Activated T-cell treated with anti-CD3 and anti-CD28 coated beads for 4 hours (primary cell): Measurements from ENCODE around the gene MRPS15.

Experiments used
- DNase-seq: peaks from one replicate; pipeline ENCODE4 v3.0.0-alpha.2; 2020

Gene MRPS15

DNA sequence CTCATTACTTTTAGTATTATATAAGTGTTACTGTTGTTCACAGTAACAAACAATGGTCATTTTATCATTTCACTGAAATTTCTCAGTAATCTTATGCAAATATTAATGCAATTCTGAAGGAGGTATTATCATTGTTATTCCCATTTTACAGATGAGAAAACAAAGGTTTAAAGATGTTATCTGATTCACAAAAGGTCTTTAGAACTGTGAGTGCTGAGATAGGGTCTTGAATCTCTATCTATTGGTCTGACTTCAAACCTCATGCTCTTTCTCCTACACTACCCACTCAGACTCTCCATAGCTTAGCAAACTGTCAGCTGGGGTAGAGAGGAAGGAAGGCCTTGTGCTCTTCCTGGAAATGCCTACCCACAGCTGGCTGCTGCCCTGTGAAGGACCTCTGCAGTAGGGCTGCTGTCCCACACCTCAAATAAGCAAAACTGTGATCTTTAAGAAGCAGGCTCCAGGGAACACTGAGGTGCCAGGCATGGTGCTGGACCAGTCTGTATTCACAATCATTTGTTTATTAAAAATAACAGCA, 7.7 kb downstream of the MRPS15 start:
- no peak for DNase-seq

DNA sequence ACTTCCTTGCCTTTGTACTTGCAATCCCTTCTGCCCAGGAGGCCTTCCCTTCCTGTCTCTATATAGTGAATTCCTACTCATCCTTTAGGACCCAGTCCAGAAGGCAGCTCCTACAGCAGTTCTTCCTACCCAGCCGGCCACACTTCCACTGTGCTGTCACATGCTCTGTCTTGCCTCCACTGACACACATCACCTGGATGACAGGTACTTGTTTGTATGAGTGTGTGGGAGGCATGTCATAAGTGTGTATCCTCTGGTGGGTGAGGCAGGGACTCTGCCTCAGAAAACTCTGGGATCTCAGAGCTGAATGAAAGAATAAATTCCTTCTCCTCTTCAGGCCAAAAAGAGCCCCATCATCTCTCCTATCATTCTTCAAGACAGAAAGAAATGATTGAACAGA, 8.8 kb downstream of the MRPS15 start:
- no peak for DNase-seq

DNA sequence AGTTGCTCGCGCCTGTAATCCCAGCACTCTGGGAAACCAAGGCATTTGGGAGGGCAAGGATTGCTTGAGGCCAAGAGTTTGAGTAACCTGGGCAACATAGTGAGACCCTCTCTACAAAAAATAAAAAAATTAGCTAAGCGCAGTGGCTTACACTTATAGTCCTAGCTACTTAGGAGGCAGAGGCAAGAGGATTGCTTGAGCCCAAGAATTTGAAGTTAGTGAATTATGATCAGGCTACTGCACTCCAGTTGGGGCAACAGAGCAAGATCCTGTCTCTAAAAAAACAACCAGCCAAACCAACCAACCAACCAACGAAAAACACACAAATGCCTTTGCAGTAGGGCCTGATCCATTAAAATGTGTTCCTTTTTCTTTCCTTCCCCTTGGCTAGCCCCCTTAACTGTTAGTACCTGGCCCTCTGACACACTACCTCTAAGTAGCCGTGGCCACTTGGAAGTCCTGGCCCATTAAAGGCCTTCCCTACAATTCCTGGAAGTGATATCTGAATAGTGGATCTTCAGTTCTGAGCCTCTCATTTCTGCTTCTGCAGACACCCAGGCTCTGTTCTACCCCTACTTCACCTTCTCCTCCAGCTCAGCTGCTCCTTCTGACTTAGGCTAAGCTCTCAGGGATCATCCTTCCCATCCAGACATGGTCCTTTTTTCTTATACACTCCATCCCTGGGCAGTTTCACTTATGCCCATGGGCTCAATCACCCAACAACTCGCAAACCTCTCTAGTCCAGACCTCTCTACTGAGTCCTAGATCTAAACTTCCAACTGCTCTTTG, 10.4 kb downstream of the MRPS15 start:
- DNase-seq: no peak

DNA sequence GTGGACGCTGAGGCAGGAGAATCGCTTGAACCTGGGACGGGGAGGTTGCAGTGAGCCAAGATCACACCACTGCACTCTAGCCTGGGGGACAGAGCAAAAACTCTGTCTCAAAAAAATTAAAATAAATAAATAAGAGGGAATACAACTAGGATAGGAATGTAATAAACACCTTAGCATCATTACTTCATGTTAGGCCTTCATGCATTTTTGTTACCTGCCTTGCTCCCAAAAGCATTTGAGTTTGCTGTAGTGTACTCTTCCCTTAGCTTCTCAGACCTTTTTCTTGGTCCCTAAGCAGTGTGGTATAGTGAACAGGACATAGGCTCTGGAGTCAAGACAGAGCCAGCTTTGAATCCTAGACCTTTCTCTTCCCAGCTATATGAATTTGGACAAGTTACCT, 11.1 kb downstream of the MRPS15 start:
- no peak for DNase-seq

DNA sequence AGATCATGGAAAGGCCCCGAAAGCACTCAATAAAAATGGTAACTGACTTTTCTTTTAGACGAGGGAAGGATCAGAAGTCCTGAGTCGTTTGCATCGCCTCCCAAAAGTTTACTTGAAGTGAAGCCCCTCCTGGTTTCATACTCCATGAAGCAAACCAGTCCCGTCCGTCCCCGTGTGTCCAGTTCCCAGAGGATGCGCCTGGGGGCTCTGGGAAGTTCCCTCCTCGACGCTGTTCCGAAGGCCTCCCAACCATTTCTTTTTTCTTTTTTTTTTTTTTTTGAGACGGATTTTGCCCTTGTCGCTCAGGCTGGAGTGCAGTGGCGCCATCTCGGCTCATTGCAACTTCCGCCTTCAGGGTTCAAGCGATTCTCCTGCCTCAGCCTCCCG, 13.3 kb downstream of the MRPS15 start:
- no peak for DNase-seq

DNA sequence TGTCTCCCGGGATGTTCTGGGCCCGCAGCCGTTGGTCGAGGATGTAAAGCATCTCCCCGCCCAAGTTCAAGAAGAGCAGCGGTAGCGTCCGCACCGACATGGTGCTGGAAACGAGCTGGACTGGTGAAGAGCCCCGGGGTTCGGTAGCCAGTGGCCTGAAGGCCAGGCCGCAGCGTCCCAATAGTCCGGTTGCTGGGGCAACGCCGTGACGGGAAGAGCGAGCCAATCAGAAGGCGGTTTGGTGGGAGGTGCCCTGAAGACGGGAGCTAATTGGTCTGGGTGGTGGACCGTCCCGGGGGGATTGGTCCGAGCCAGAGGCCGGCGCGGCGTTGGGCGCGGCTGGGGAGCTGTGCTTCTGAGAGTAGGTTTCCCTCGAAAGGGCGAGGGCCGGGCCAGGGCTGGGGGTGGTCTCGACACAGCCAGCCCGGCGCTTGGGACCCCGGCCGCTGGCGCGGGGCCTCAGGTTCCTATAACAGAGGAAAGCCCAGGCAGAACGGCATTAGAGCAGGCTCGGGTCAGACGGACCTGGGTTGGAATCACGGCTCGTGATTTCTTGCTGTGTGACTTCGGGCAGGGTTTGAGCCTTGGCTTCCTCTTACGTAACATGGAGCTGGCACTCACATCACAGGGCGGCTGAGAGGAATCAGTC, 13.8 kb downstream of the MRPS15 start, which contains the start of gene OSCP1:
OSCP1 (minus strand) TSS at position 182 of the 649 bp plus-strand sequence; CDS start at position 100, 82 bp downstream.
- peak; percentile 75 for DNase-seq

DNA sequence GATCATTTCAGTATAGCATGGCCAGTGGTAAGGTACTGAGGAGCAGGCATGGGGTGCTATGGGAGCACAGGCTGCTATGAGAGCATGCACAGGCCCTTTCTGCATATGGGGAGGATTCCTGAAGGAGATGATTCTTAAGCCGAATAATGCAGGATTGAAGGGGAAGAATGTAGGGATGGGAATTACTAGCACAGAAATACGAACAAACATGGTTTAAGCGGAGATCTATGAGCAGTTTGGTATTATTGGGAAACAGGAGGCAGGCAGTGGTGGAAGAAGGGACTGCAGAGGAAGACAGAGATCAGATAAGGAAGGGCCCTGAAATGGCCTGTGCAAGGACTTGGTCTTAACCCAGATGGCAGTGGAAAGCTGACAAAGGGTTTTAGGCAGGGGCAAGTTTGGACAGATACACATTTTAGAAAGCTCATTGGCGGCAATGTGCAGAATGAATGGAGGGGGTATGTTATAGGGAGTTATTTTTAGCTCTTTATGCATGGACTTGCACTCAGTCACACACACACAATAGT, 15.6 kb downstream of the MRPS15 start:
- DNase-seq: no peak

DNA sequence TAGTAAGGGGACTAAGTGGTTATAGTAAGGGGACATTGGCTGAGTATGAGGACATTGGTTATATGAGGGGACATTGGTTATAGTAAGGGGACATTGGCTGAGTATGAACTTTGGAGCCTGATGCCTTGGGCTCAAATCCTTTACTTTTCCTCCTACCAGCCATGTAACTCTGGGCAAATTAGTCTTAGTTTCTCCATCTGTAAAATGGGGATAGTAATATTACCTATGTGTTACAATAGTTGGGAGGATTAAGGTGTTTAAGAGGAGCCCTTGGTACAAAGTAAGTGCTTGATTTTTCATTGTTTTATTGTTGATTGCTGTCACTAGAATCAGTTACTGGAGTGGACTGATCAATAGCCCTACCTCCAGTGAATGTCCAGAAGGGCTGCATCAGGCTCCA, 16.7 kb downstream of the MRPS15 start:
- DNase-seq: no peak

DNA sequence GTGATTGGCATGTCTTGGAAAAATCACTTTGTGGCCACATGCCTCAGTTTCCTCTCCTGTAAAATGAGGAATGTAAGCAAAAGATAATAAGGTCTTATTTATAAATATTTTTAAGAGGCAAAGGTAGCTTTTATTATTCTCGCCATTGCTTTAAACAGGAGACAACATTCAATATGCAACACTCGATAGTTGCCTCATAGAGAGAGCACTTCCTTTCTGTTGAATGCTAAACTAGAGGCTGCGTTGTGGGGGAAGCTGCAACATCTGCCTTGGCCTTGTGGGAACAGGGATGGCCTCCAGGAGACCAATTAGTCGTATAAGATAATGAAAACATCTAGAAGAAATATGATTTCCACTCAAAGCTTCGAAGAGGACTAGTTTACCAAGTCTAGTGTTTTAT, 17.4 kb downstream of the MRPS15 start:
- DNase-seq: no peak

DNA sequence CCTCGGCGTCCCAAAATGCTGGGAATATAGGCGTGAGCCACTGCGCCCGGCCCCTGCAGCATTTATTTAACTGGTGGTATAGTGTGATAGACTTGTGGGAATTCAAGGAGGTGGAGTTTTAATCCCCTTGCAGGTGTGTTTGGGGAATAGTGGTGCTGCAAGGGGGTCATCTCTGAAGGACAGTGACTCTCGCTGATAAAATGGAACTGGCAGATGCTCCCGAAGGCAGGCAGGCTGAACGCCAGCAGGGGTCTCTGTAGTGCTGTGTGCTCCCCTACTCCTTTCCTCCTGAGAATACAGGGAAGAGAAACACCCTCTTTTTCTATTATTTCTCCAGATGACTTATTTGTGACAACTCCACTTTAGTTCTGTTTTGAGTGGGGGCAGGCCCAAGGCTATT, 17.9 kb downstream of the MRPS15 start:
- DNase-seq: no peak

DNA sequence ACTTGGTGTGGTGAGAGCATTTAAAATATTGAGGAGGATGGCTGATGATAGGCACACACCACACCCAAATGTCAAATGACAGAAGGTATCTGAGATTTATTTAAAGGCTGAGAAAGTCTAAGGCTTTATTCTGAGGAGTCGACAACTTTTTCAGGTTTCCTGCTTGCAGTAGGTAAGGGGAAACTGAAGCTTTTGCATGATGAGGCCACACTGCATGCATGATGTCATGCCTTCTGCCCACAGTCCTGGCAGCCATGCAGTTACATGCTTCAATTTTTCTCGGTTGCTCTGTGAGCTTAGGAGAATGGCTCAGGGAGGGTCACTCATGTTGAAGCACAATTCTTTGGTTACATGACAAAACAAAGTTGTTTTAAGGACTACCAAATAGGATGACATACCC, 20.9 kb downstream of the MRPS15 start:
- no peak for DNase-seq

DNA sequence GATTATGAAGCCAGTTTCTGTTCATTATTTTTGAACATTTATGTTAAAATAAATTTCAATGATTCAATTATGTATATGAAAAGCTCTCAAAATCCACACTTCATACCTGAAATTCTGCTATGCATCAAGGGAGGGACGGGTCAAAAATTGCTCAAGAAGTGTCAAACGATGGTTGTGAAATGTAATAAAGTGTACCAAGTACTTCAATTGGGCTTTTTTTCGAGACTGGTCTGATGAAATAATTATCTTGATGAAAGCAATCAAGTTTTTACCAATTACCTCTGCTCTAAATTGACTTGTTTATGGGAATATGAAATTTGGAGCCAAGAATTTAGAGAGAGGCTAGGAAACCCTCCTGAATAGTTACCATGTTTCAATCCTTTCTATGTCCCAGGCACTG, 21.8 kb downstream of the MRPS15 start:
- no peak for DNase-seq

DNA sequence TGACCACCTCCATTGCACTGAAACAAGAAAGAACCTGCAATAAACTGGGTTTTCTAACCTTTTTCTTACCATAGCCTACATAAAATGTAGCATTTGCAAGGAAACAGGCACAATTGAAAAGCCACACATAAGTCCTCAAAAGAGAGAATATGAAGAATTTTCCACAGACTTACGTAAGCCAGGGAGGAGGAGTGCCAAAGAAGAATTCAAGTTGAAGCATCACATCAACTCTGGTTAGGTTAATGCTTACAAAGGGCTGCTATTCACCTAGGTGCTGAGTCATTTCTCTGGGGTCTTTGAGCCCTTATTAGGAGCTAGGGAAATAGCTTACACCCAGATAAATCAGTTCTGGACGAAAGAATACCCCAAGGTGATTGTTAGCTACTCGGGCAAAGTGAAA, 23.5 kb downstream of the MRPS15 start:
- no peak for DNase-seq

DNA sequence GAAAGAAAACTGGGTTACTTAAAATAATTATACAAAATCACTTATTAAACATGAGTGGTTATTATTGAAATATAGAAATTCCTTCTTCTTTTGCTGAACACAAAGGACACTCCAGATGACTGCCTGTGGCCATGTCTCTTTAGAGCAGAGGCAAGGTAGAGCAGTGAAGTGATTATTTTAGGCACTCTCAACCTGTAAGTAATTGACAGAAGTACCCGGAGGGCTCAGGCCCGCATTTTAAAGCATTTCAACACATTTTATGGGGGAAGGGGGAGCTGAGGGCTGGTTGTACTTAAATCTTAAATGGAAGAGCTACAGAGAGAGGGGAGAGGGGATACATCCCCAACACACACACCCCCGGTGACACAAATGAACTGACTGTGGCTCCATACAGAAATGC, 24.1 kb downstream of the MRPS15 start:
- DNase-seq: no peak

DNA sequence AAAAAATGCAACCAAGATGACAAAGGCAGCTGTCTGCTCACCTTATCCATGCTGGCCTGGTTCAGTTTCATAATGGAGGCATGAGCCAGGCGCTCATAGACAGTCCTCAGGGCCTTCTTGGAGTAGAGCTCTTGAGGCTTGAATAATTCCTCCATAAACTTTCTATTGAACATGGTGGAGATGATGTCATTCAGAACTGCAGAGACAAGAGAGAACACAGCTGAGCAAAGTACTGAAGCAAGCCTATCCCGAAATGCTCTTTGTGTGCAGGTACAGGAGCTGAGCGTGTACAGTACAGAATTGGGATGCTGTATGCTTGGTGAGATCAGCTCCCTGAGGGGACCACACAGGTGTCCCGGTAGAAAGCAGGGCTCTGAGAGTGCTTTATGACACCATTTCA, 25.5 kb downstream of the MRPS15 start:
- no peak for DNase-seq

DNA sequence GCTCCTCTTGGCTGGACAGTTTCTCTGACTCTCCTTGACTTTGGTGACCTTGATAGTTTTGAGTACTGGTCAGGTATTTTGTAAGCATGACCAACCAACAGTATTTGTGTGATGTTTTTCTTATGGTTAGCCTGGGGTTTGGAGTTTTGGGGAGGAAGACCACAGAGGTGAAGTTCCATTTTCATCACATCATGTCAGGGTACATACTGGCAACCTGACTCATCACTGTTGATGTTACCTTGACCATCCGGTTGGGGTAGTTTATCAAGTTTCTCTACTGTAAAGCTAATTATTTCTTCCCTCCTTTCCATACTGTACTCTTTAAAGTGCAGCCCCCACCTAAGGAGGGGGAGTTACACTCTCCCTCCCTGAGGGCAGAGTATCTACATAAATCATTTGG, 27.4 kb downstream of the MRPS15 start:
- DNase-seq: no peak

DNA sequence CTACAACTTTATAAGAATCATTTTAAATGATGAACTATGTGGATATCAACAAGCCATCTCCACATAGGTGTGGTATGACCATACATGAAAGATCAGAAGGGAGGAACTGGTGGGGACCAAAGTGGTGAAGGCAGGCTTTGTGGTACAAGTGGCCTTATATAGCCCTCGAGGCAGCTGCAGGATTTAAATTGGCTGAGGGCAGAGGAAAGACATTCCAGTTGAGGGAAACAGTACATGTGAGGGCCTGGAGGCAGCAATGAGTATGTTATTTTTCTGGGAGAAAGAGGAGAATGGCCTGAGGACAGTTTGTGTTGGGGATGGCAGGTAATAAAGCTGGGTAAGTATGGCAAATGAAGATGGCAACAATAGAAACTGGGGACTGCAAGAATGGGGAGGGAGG, 31.1 kb downstream of the MRPS15 start:
- no peak for DNase-seq

DNA sequence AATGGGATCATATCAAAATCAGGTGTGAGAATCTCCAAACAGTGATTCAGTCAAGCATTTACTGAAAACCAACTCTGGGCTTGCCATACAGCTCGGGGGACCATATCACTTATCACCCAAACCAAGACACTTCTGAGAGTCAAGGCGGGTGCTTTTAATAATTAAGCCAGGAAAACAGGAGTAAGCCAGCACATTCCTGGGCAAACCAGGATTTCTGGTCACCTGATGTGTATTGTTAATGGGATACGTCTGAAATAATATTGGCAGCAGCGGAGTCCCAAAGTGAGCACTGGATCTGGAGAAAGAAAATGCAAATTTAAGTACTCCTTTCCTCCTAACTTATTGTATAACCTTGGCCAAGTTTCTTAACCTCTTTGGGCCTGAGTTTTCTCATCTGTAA, 31.6 kb downstream of the MRPS15 start:
- DNase-seq: no peak

DNA sequence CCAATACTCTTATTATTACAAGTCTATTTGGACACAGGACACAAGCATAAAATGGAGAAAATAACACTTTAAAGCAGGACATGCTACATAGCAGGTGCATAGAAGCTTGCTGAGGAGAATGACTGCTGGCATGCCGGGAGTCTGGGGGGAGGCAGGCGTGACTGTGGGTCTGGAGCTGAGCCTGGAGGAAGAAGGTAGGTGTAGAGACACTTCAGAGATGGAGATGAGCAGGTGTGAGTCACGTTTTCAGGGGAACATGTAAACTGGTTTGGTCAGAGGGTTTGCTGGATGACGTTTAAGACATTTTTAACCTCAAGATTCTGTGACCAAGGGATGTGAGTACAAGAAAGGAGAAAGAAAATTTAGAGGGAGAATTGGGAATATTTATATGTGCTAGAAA, 38.4 kb downstream of the MRPS15 start:
- no peak for DNase-seq

DNA sequence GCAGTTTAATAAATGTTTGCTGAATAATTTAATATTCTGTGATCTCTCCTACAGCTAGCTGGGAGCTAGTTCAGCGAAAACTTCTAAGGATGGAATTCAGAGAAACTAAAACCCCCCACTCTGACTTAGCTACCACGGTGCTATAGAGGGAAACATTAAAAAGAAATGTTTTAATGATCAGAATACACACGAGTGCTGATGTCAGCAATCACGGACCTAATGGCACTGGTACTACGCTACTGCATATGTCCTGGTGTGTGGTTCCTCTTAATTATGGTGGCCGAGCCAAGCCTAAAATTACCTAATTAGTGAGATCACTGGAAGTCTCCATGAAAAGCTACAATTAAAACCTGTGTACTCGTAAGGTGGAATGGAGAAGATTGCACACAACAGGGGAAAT, 42.5 kb downstream of the MRPS15 start:
- no peak for DNase-seq

DNA sequence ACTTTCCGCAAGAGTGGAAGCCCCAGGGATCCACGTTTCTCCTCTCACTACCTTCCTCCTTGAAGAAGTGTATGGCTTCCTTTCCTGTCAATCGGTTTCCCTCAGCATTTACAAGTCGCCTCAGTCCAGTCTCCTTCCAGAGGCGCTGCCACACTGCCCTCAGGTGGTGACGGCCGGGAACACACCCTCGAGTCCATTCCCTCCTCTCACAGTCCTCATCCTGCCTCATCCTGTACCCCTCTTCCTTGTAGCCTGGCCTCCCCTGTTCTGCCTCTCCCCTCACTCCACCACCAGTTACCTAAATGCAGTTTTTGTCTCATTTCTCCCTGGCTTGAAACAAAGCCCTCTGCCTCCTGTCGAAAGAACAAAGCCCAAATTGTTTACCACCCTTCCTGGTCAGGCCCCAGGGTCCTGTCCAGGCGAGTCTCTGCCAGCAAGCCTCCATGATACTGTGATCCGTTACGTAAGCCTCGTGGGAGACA, 43.3 kb downstream of the MRPS15 start:
- peak; percentile 91 for DNase-seq

DNA sequence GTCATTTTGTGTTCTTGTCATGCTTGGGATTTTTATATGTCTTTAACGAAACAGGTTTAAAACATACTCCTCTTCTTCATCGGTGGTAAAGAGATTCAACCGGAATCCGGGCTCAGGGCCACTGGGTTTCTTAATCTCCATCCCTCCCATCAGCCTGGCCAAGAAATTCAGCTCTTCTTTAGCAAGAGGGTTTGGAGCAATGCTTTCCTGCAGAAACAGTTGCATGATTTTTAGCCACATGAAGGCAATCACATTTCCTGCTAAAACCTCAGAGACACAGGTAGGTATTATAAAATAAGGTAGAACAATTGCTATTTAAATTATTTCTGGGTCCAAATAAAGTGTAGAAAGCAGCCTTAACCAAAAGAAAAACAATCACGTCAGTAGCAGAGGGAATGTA, 43.8 kb downstream of the MRPS15 start:
- no peak for DNase-seq

DNA sequence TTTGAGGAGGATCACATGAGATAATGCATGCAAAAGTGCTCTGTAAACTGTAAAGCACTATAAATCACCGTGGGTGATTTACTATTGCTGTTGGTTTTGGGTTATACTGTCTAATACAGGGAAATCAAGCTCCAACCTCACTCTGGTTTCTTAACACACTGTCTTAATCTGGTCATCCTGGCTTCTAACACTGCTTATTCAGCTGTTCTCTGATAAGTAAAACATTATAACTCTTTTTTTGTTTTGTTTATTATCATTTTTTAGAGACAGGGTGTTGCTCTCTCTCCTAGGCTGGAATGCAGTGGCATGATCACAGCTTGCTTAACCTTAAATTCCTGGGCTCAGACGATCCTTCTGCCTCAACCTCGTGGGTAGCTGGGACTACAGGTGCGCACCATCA, 44.6 kb downstream of the MRPS15 start:
- DNase-seq: no peak

DNA sequence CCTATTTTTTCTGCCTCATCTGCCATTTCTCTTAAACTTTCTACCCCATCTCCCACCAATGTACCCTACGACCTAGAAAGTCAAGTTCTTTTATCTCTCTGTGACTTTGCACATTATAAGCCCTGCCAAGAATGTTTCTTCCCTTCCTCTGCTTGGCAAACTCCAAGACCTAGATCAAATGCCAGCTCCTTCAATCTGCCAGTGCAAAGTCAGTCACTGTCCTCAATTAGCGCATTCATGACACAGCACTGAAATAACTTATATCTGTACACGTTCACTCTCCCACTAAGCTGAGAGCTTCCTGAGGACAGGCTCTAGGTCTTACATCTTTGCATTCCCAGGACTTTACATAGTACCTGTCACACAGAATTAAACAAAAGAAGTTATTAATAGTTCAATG, 45.0 kb downstream of the MRPS15 start:
- no peak for DNase-seq
